Esophagus muscularis mucosa (tissue), 3 donors: ENCODE measurements around the gene FZD10.

Experiments used
- EP300 ChIP-seq: sonication (generic); formaldehyde crosslinking; IDR thresholded peaks from one replicate; pipeline ENCODE4 v1.6.1; 2017; ENCODE audit warnings: antibody characterized with exemption
- TF ChIP-seq, protein P1 (sequence below), 3 experiments: fragments of 200-600 bp in 2 of 3; fragments of 450-650 bp in 1 of 3; sonication (generic) in 2 of 3; IDR thresholded peaks; one replicate each; pipeline ENCODE4 v1.5.1; 2017 to 2019; ENCODE audit warnings: antibody characterized with exemption in 3 of 3, mild to moderate bottlenecking in 2 of 3, moderate library complexity in 1 of 3

DNA sequence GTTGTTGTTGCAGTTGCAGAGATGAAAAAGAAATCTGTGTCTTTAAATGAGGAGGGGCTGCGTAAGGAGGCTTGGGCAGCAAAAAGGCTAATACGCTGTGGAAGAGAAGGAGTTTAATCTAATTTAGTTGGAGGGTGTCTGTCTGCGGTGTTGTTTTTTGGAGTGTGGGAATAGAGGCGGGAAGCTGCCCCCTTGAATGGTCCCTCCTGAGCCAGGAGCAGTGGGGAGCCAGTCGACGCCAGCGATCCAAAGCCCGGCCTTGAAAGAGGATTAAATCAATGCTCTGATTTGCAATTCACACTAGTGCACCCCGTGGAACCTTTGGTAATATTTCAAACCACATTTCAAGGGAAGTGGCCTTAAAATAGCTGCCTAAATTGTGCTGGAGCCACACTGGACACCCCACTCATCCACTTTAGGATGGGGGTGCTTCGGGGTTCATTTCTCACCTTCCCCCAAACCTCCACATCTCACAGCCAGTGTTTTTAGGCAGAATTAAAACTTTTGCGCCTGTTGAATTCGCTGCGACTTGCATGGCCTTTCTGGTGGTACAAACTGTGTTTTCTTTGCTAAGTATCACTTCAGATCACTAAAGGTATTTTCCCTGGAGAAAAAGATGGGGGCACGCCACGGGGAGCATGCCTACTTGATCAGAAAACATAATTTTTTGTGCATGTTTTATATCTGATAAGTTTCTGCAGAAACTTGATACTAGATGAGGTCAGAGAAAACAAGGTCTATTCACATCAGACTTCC, 4.1 kb upstream of the FZD10 start:
- TF ChIP-seq EP300, result no peak
- TF ChIP-seq, protein P1, sequence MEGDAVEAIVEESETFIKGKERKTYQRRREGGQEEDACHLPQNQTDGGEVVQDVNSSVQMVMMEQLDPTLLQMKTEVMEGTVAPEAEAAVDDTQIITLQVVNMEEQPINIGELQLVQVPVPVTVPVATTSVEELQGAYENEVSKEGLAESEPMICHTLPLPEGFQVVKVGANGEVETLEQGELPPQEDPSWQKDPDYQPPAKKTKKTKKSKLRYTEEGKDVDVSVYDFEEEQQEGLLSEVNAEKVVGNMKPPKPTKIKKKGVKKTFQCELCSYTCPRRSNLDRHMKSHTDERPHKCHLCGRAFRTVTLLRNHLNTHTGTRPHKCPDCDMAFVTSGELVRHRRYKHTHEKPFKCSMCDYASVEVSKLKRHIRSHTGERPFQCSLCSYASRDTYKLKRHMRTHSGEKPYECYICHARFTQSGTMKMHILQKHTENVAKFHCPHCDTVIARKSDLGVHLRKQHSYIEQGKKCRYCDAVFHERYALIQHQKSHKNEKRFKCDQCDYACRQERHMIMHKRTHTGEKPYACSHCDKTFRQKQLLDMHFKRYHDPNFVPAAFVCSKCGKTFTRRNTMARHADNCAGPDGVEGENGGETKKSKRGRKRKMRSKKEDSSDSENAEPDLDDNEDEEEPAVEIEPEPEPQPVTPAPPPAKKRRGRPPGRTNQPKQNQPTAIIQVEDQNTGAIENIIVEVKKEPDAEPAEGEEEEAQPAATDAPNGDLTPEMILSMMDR (IDR thresholded peaks at IDR 0.05), result no peak
